Prostate gland (tissue), 2 donors: Measurements from ENCODE around the gene CHKA.

Experiments
- CTCF ChIP-seq, 4 experiments: fragments of 200-600 bp in 2 of 4; fragments of 450-650 bp in 2 of 4; sonication (generic) in 2 of 4; IDR thresholded peaks; 1 replicate in 3 of 4; 2 replicates in 1 of 4; pipeline ENCODE4 v1.5.1; 2016 to 2019; ENCODE audit warnings: antibody characterized with exemption in 4 of 4, mild to moderate bottlenecking in 2 of 4, moderate library complexity in 2 of 4
- POLR2A ChIP-seq: fragments of 450-650 bp; IDR thresholded peaks from one replicate; pipeline ENCODE4 v1.6.1; 2016; ENCODE audit warnings: antibody characterized with exemption, mild to moderate bottlenecking
- POLR2AphosphoS5 ChIP-seq: sonication (generic); formaldehyde crosslinking; IDR thresholded peaks from one replicate; pipeline ENCODE4 v1.6.1; 2017; ENCODE audit warnings: antibody characterized with exemption

- TF ChIP-seq POLR2AphosphoS5 (peak; percentile 43), POLR2A (peak; percentile 54), CTCF (IDR thresholded peaks at IDR 0.05) (no peak)
These were observed 110.8 kb downstream of the CHKA start, which contains the start of gene ALDH3B1 for GRCh38 chr11:68010090-68011041.
